Neural crest cell (in vitro differentiated cells): Measurements from ENCODE around the gene PHACTR1. TPM values are rescaled to one million over a fixed set of nuclear protein-coding genes. Genes with fewer than 3 reads are reported as not detected.

Experiments
- DNase-seq: peaks from one replicate; pipeline ENCODE4 v3.0.0; 2021; ENCODE audit warnings: low read depth, mixed read lengths, low spot score
- H3K27ac Mint-ChIP-seq: one replicate; pipeline ENCODE4 v1.8.0; 2021; ENCODE audit warnings: mild to moderate bottlenecking, mixed read lengths; ENCODE audit not compliant: unreplicated experiment
- H3K27me3 Mint-ChIP-seq: 2 replicates; pipeline ENCODE4 v1.8.0; 2021; ENCODE audit warnings: low read depth, mild to moderate bottlenecking, mixed read lengths
- H3K36me3 Mint-ChIP-seq: 2 replicates; pipeline ENCODE4 v1.8.0; 2021; ENCODE audit warnings: low read depth, mild to moderate bottlenecking, mixed read lengths
- H3K4me1 Mint-ChIP-seq: 2 replicates; pipeline ENCODE4 v1.8.0; 2021; ENCODE audit warnings: mixed read lengths
- H3K4me3 Mint-ChIP-seq: one replicate; pipeline ENCODE4 v1.8.0; 2021; ENCODE audit warnings: mild to moderate bottlenecking, mixed read lengths
- H3K9me3 Mint-ChIP-seq: 2 replicates; pipeline ENCODE4 v1.8.0; 2021; ENCODE audit warnings: mixed read lengths
- CTCF ChIP-seq: fragments of 200-600 bp; sonication (generic); conservative IDR thresholded peaks from 2 replicates; pipeline ENCODE4 v1.5.0; 2021; ENCODE audit warnings: antibody characterized with exemption, mild to moderate bottlenecking
- long read RNA-seq: library from polyadenylated mRNA; unstranded; transcript quantifications from one replicate; pipeline ENCODE4 v2.0.0, GENCODE V29; 2020
- total RNA-seq: library from RNA; stranded (reverse); gene quantifications from 2 replicates; pipeline ENCODE4 v1.2.1, GENCODE V29; 2021

The PHACTR1 gene
- 10.3 and 10.4 TPM in 2 replicates for total RNA-seq
- long read RNA-seq, partial matches to known transcripts: 1 of 5 reads
- long read RNA-seq, other reads (novel, unspliced or antisense): 3 of 5 reads

DNA sequence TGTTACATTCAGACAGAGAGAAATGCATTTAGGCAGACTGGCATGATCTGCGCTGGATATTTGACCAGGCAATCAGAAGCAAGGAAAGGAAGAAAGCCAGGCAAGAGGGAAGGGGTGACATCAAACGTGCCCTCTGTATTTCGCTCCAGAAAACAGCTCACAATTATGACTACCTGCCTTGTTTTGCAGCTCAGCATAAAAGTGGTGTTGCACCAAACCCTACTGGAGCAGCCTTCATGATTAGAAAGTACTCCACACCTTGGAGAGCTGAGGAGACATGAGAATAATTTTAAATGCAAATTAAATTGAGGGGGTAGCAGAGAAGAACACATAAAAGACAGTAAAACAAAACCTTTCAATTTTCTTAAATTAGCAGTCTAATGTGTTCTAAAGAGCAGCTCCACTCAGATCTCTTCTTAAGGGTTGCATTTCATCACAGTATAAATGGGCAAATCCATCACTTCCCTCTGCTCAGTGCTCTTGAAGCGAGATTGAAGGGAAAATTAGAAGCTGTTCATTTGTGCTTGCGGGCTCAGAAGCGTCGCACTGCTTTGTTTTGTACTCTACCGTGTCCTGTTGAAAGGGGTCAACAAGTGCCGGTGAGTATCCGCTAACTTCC lies at the start of gene PHACTR1:
Gene PHACTR1 (plus strand): TSS at position 470 of the 619 bp plus-strand sequence.
- Mint-ChIP-seq H3K27ac (no peak within 1 kb of the TSS), H3K9me3 (no peaks in the 10 kb centered on the region), H3K4me1 (peaks cover 19% of the 10 kb centered on the region), H3K36me3 (no peaks in the 10 kb centered on the region), H3K27me3 (peaks cover 24% of the 10 kb centered on the region), H3K4me3 (peak within 1 kb of the TSS; percentile 61)
- no peak for DNase-seq
- TF ChIP-seq CTCF: no peak

DNA sequence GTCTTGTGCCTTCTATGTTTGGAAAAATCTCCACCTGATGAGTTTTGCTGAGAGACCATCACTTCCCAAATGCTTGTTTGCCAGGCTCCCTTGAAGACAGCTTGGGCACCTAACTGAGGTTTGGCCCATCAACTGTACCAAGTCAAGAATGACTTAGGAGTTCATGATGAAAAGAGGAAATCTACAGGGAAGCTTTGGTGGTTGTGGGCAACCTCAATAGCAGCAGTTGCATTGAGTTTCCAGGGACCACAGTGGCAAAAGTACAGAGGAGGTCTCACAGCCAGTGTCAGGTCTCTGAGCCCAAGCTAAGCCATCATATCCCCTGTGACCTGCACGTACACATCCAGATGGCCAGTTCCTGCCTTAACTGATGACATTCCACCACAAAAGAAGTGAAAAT lies 49.7 kb upstream of the PHACTR1 start:
- peaks cover 18% of the 10 kb centered on the region for H3K4me1 Mint-ChIP-seq
- H3K4me3 Mint-ChIP-seq: no peak overlapping the region
- DNase-seq: no peak
- H3K27me3 Mint-ChIP-seq: peaks cover 11% of the 10 kb centered on the region
- no peak for TF ChIP-seq CTCF
- no peaks in the 10 kb centered on the region for H3K9me3 Mint-ChIP-seq
- H3K36me3 Mint-ChIP-seq: no peaks in the 10 kb centered on the region
- H3K27ac Mint-ChIP-seq: no peak overlapping the region

DNA sequence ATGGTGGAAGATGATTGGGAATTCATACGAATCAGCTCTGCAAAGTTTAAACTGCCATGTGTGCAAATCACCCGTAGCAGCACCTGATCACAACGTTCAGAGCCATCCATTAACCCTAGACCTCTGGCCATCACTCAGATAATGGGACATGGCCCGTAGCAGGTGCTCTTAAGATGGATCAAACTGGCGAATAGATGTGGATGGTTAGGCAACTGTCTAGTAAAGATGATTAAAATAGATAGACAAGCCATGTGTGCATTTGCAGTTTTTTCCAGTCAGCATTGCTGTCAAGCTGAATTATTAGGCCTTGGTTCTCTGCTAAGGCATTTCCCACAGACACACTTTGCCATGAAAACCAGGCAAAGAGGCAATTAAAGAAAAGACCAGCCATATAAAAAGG lies 40.6 kb upstream of the PHACTR1 start:
- H3K27me3 Mint-ChIP-seq: peaks cover 7% of the 10 kb centered on the region
- no peaks in the 10 kb centered on the region for H3K36me3 Mint-ChIP-seq
- no peak for TF ChIP-seq CTCF
- peaks cover 4% of the 10 kb centered on the region for H3K4me1 Mint-ChIP-seq
- no peak overlapping the region for H3K27ac Mint-ChIP-seq
- H3K4me3 Mint-ChIP-seq: no peak overlapping the region
- DNase-seq: no peak
- H3K9me3 Mint-ChIP-seq: no peaks in the 10 kb centered on the region

GRCh38 chr6:12679341-12679740 lies 37.2 kb upstream of the PHACTR1 start:
- Mint-ChIP-seq H3K27me3 (peaks cover 4% of the 10 kb centered on the region), H3K4me1 (no peaks in the 10 kb centered on the region), H3K27ac (peak overlapping the region; percentile 15), H3K9me3 (no peaks in the 10 kb centered on the region), H3K4me3 (no peak overlapping the region), H3K36me3 (no peaks in the 10 kb centered on the region)
- no peak for TF ChIP-seq CTCF
- no peak for DNase-seq

DNA sequence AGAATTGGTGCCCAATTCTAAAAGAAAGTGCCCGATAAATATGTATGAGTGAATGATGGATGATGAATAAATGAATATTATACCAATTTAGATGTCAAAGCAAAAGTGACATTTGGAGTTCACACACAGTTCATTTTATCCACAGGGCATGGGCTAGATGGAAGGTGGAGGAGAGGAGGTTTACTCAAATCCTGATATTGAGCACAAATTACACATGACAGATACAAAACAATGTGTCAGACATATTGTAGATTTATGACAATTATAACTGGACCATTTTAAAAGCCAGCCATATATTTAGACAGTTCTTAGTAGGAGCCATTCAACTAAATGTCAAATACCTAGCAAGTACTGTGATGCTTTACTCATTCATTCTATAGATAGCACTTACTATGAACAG lies 23.4 kb upstream of the PHACTR1 start:
- no peak overlapping the region for H3K4me3 Mint-ChIP-seq
- DNase-seq: no peak
- TF ChIP-seq CTCF: no peak
- H3K9me3 Mint-ChIP-seq: peaks cover under 1% of the 10 kb centered on the region
- H3K4me1 Mint-ChIP-seq: no peaks in the 10 kb centered on the region
- H3K27ac Mint-ChIP-seq: no peak overlapping the region
- no peaks in the 10 kb centered on the region for H3K36me3 Mint-ChIP-seq
- peaks cover 36% of the 10 kb centered on the region for H3K27me3 Mint-ChIP-seq
